Measurements from ENCODE around the gene RBM47.
"Not testable (repeated sequence)": the region's sequence is repeated elsewhere in the genome, so short reads cannot be mapped to it uniquely, and the experiment has no call there.

RBM47 gene

GRCh38 chr4:40563401-40563800 is 66.3 kb downstream of the RBM47 start (continued):
- no peak for TF ChIP-seq ZNF280D (tag by site-specific recombination; IDR thresholded peaks at IDR 0.05)
- TF ChIP-seq ZNF335 (tag by site-specific recombination; conservative IDR thresholded peaks at IDR 0.05): no peak
- TF ChIP-seq ZNF777 (tag by site-specific recombination; IDR thresholded peaks at IDR 0.05; ENCODE audit: borderline replicate concordance): no peak

- H3K4me3 ChIP-seq (ENCODE audit: low read depth, low read length): no peak overlapping the region
- H3K4me1 ChIP-seq (ENCODE audit: control insufficient read depth, insufficient read depth, low read length): no peaks in the 10 kb centered on the region
- no peaks in the 10 kb centered on the region for H3K9me3 ChIP-seq (ENCODE audit: control insufficient read depth, insufficient read depth, low read depth, low read length)
- TF ChIP-seq ZNF2 (tag by site-specific recombination; IDR thresholded peaks at IDR 0.05) (no peak), ZNF658 (tag by site-specific recombination; IDR thresholded peaks at IDR 0.05) (no peak), ZNF629 (tag by site-specific recombination; IDR thresholded peaks at IDR 0.05) (no peak), ZSCAN16 (tag by site-specific recombination; IDR thresholded peaks at IDR 0.05) (no peak), ZNF114 (tag by site-specific recombination; IDR thresholded peaks at IDR 0.05) (no peak), ZNF555 (tag by site-specific recombination; conservative IDR thresholded peaks at IDR 0.05) (no peak), ZNF639 (tag by site-specific recombination; IDR thresholded peaks at IDR 0.05) (no peak), ZNF621 (tag by site-specific recombination; IDR thresholded peaks at IDR 0.05) (no peak), ZNF548 (tag by site-specific recombination; IDR thresholded peaks at IDR 0.05) (no peak), ELK4 (IDR thresholded peaks at IDR 0.05; ENCODE audit: borderline replicate concordance, low read depth, low read length) (no peak)
- CTCF ChIA-PET: no interaction called here
- POLR2A ChIA-PET: no interaction called here
- no peaks in the 10 kb centered on the region for H3K36me3 ChIP-seq (ENCODE audit: control insufficient read depth in 2 of 2, insufficient read depth in 1 of 2, low read length in 2 of 2)
- no peak overlapping the region for H3K27ac ChIP-seq (ENCODE audit: extremely low read depth, low read depth, low read length)
Measured at GRCh38 chr4:40562681-40563080, 67.0 kb downstream of the RBM47 start.

GRCh38 chr4:40562208-40562607 is 67.5 kb downstream of the RBM47 start:
- Histone ChIP-seq H3K36me3 (ENCODE audit: control insufficient read depth in 2 of 2, insufficient read depth in 1 of 2, low read length in 2 of 2) (no peaks in the 10 kb centered on the region), H3K4me3 (ENCODE audit: low read depth, low read length) (no peak overlapping the region), H3K9me3 (ENCODE audit: control insufficient read depth, insufficient read depth, low read depth, low read length) (no peaks in the 10 kb centered on the region), H3K4me1 (ENCODE audit: control insufficient read depth, insufficient read depth, low read length) (no peaks in the 10 kb centered on the region), H3K27ac (ENCODE audit: extremely low read depth, low read depth, low read length) (no peak overlapping the region)
- CTCF ChIA-PET: no interaction called here
- POLR2A ChIA-PET: no interaction called here
- no peak for TF ChIP-seq ZBTB7A (tag by site-specific recombination; IDR thresholded peaks at IDR 0.05; ENCODE audit: low read depth)
- TF ChIP-seq ZNF302 (tag by site-specific recombination; IDR thresholded peaks at IDR 0.05; ENCODE audit: low read depth): no peak

- CTCF ChIA-PET; H3K27ac ChIP-seq (ENCODE audit: extremely low read depth, low read depth, low read length); H3K9me3 ChIP-seq (ENCODE audit: control insufficient read depth, insufficient read depth, low read depth, low read length); H3K4me3 ChIP-seq (ENCODE audit: low read depth, low read length); H3K4me1 ChIP-seq (ENCODE audit: control insufficient read depth, insufficient read depth, low read length); H3K36me3 ChIP-seq (ENCODE audit: control insufficient read depth in 2 of 2, insufficient read depth in 1 of 2, low read length in 2 of 2): not testable (repeated sequence)
- POLR2A ChIA-PET: interaction anchor here (0.7 kb wide), 1 partner anchor 171 kb away, joined by 4 read pairs; no protein-coding TSS in a partner anchor
Measured at GRCh38 chr4:40561543-40562177, 68.0 kb downstream of the RBM47 start.
